Measurements from ENCODE around the gene ALS2CL.

The ALS2CL gene

GRCh38 chr3:46629551-46630517 is 63.6 kb downstream of the ALS2CL start:
- DNase-seq (ENCODE audit: low spot score): peak; percentile 83

- no peak for DNase-seq (ENCODE audit: low spot score)
Observed at GRCh38 chr3:46628901-46629369, 64.5 kb downstream of the ALS2CL start.

GRCh38 chr3:46627078-46627477 is 66.4 kb downstream of the ALS2CL start:
- no peak for DNase-seq (ENCODE audit: low spot score)

- no peak for DNase-seq (ENCODE audit: low spot score)
Observed at GRCh38 chr3:46626039-46626438, 67.4 kb downstream of the ALS2CL start.

- DNase-seq (ENCODE audit: low spot score): no peak
Observed at GRCh38 chr3:46624975-46625490, 68.4 kb downstream of the ALS2CL start.

- DNase-seq (ENCODE audit: low spot score): no peak
Observed at GRCh38 chr3:46624533-46624932, 68.9 kb downstream of the ALS2CL start.

- DNase-seq (ENCODE audit: low spot score): no peak
Observed at GRCh38 chr3:46619845-46620778, 73.4 kb downstream of the ALS2CL start.
